SK-N-SH (cell line): ENCODE results near the gene CHD6.

Experiments used
- CHD2 ChIP-seq: fragments of 150-350 bp; IDR thresholded peaks from 2 replicates; pipeline ENCODE4 v1.6.1; 2018; ENCODE audit warnings: low read length; ENCODE audit not compliant: partially characterized antibody
- EP300 ChIP-seq, 2 experiments: IDR thresholded peaks; 2 replicates each; pipeline versions ENCODE4 v1.4.0 to v1.6.1; 2012; ENCODE audit warnings: borderline replicate concordance in 1 of 2, low read depth in 1 of 2, low read length in 1 of 2
- NRF1 ChIP-seq: IDR thresholded peaks from 2 replicates; pipeline ENCODE4 v1.6.1; 2012; ENCODE audit warnings: low read depth, mild to moderate bottlenecking, low read length
- POLR2AphosphoS5 ChIP-seq: IDR thresholded peaks from 2 replicates; pipeline ENCODE4 v1.6.1; 2012; ENCODE audit warnings: low read depth, low read length
- RAD21 ChIP-seq: IDR thresholded peaks from 2 replicates; pipeline ENCODE4 v1.6.1; 2012; ENCODE audit warnings: mild to moderate bottlenecking, low read length
- TAF1 ChIP-seq: IDR thresholded peaks from 2 replicates; pipeline ENCODE4 v1.6.1; 2012; ENCODE audit warnings: low read depth, mild to moderate bottlenecking, low read length, moderate library complexity, borderline replicate concordance
- TF ChIP-seq, protein P1 (sequence below): fragments of 200-600 bp; sonication (generic); IDR thresholded peaks from 2 replicates; pipeline ENCODE4 v1.6.1; 2017; ENCODE audit warnings: antibody characterized with exemption, mild to moderate bottlenecking, moderate library complexity
- TF ChIP-seq, protein P2 (sequence below): IDR thresholded peaks from 2 replicates; pipeline ENCODE4 v1.4.0; 2012; ENCODE audit warnings: low read depth

DNA sequence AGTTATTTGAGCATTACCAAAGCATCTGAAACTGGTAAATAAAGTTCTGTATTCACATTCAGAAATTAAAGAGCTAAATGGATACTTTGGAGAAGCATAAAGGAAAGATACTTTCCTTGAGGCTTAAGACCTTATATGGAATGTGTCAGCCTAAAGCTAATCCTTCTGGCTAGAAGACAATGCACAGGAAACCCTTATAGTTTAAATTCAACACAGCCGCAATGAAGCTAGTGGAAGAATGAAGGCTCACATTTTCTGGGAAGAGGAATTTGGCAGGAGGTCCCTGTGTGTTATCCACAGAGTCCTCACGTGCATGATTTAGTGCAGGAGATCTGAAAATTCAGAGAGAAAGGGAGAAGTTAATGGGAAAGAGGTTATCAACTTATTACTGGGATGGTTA, 21.5 kb upstream of the CHD6 start:
- TF ChIP-seq CHD2 (no peak), NRF1 (no peak), RAD21 (no peak), POLR2AphosphoS5 (no peak), TAF1 (no peak), EP300 (IDR thresholded peaks at IDR 0.05; ENCODE audit: borderline replicate concordance in 1 of 2, low read depth in 1 of 2, low read length in 1 of 2) (no peak)
- TF ChIP-seq, protein P1, sequence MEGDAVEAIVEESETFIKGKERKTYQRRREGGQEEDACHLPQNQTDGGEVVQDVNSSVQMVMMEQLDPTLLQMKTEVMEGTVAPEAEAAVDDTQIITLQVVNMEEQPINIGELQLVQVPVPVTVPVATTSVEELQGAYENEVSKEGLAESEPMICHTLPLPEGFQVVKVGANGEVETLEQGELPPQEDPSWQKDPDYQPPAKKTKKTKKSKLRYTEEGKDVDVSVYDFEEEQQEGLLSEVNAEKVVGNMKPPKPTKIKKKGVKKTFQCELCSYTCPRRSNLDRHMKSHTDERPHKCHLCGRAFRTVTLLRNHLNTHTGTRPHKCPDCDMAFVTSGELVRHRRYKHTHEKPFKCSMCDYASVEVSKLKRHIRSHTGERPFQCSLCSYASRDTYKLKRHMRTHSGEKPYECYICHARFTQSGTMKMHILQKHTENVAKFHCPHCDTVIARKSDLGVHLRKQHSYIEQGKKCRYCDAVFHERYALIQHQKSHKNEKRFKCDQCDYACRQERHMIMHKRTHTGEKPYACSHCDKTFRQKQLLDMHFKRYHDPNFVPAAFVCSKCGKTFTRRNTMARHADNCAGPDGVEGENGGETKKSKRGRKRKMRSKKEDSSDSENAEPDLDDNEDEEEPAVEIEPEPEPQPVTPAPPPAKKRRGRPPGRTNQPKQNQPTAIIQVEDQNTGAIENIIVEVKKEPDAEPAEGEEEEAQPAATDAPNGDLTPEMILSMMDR, result no peak
- TF ChIP-seq, protein P2, sequence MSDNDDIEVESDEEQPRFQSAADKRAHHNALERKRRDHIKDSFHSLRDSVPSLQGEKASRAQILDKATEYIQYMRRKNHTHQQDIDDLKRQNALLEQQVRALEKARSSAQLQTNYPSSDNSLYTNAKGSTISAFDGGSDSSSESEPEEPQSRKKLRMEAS, result no peak
